Left kidney (tissue), 2 donors: ENCODE measurements around the gene DCLK1. TPM values are rescaled to one million over a fixed set of nuclear protein-coding genes. Genes with fewer than 3 reads are reported as not detected.

Experiments used
- DNase-seq: peaks from one replicate; pipeline ENCODE4 v3.0.0-alpha.2; 2013
- polyA plus RNA-seq: library from polyadenylated mRNA; unstranded; fragments of 120-200 nt; gene quantifications from one replicate; pipeline ENCODE4 v1.2.1, GENCODE V29; 2013; ENCODE audit not compliant: insufficient read length

The DCLK1 gene
- polyA plus RNA-seq, 1 donor, result 7.0 TPM

- DNase-seq, result no peak
Measured at GRCh38 chr13:35785576-35786303, 345.4 kb downstream of the DCLK1 start.

DNA sequence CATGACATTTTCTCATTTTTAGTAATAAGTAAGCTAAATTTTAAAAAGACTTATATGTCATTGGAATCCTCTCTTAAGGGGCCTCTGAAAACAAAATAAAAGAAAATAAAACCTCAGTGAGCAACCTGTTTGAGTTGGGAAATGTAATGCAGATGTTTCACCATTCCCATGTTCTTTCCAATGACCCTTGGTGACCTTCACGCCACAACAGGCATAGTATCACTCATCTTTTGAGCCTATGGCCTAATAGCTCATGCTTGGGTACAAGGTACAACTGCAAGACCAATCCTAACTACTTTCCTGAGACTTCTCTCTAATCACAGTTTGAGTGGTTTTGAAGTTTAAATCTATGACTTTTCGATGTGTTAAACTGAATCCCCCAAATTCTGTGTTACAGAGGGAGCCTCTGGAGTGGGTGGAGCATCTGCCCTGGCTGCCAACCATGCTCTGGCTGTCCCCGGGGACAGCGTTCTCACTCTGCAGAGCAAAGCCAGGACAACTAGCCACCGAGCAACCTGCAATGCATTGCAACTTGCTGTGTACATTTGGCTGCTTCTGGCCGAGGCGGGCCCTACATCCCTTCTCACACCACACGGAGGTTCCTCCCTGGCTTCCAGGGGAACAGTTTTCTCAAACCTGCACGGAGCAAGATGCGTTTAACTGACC, 346.8 kb downstream of the DCLK1 start:
- DNase-seq, result no peak

DNA sequence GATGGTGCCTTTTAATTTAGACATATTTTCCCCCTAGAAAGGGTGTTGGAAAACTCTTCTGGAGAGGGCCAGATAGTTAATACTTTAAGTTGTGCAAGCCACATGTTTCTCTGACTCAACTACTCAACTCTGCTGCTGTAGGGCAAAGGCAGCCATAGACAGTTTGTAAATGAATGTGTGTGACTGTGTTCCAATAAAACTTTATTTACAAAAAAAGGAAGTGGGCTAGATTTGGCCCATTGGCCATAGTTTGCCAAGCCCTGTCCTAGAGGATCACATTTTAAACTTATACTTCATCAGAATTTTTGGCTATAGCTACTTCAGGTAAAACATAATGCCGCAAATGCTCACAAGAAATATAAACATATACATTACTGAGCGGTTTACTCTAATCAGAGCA, 348.4 kb downstream of the DCLK1 start:
- DNase-seq, result no peak

- no peak for DNase-seq
Measured at GRCh38 chr13:35781036-35782000, 349.9 kb downstream of the DCLK1 start.

- no peak for DNase-seq
Measured at GRCh38 chr13:35780613-35781012, 350.6 kb downstream of the DCLK1 start.

DNA sequence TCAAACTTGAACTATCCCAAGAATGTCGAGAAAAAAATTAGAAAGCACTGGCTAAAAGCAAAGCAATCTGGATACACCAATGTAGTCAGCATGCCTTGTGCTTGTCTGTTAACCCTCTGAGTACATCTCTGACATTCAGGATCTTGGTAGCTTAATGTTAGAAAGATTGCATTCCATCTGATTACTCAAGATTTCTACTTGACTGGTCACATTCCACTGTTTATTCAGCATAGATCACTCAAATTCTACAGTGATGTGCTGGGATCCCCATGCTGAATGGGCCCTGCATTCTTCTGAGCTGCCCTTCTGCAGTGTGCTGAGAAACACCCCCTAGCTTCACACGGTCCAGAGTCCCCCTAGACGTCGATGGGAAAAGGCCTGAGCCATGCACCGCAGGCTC, 359.3 kb downstream of the DCLK1 start:
- DNase-seq, result no peak

DNA sequence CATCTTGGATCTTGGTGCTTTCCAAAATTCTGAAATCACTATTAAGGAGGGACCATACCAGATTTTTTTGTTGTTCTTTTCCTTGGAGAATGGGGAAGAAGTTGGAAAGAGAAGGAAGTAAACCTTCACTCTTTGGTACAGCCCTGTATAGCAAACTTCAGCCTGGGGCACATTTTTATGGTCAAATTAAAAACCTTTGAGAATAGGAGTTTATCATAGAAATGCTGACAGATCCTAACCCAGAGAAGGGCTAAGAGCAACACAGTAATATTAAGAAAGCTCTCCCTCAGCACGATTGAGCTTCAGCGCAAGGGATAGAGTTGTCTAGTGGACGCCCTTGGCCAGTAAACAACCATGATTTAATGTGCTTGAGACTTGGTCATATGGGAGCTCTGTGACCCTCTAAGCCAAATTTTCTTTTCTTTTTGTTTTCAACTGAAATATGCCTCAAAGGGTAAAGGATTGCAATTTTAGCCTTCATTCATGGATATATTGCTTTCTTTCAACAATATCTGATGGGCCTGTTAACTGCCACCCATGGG, 360.4 kb downstream of the DCLK1 start:
- DNase-seq, result no peak

GRCh38 chr13:35769812-35770211, 361.4 kb downstream of the DCLK1 start:
- no peak for DNase-seq

- DNase-seq, result no peak
Measured at GRCh38 chr13:35768551-35768950, 362.6 kb downstream of the DCLK1 start.

DNA sequence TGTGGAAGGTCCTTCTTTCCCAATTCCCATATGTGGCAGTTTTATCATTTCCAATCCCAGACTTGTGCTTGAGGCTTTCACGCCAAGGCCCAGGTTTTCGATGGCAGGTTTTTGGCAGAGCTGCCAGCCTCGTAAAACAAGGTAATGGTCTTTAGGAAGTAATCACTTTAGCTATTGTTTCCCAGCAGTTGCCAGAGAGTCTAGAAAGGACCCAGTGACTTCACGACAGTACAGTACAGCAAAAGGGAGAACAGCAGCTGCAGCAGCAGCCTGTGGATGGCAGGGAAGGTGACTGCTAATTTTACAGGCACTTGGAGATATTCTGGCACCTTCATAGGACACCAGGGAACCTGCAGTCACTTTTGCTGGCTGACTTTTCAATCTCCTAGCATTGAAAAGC, 363.1 kb downstream of the DCLK1 start:
- DNase-seq, result no peak

- DNase-seq, result no peak
Measured at GRCh38 chr13:35767256-35767976, 363.8 kb downstream of the DCLK1 start.

DNA sequence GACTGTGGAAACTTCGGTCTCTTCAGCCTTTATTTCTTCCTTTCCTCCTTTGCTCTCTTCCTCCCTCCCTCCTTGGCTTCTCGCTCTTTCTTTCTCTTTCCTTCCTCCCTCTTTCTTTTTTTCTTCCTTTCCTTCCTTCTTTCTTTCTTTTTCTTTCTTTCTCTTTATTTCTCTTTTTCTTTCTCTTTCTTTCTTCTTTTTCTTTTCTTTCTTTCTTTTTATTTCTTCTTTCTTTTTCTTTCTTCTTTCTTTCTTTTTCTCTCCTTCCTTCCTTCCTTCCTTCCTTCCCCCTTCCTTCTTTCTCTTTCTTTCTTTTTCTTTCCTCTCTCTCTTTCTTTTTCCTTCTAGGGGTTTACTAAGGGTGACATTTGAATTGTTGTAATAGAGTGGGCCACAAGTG, 364.5 kb downstream of the DCLK1 start:
- DNase-seq, result no peak

DNA sequence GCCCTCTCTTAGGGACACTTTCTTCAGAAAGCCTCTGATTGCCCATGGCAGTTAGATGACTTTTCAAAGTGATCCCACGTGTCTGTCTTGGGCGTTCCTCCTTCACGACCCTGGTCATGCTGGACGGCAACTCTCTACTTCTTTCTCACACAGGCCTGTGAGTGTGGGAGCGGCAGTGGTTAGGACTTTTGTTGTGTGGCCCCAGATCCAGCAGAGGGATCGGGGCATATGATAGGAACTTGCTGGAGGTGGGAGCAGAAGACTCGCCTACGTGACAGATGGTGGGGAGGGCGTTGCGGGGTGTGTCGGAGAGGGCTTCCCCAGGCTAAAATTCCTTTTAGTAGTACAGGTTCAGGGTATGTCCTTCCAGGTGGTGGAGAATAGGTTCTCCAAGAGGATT, 365.2 kb downstream of the DCLK1 start:
- no peak for DNase-seq

DNA sequence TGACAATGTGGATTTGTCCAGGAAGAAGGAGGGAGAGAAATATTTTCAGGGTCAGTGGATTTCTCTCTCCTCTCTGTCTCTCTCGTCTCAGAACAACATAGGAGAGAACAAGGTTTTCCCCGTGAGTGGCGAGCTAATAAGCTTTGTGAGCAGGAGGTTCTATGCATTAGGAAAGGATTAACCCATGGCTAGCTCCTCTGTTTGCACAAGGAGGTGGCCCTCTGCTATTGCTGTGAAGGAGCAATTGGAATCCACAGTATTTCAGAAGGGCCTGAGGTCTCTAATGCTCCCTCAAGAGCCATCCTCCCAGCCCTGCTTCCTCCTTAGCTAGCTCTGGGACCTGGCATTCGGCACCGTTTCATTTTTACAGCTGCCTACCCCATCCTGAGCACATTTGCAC, 365.8 kb downstream of the DCLK1 start:
- no peak for DNase-seq

DNA sequence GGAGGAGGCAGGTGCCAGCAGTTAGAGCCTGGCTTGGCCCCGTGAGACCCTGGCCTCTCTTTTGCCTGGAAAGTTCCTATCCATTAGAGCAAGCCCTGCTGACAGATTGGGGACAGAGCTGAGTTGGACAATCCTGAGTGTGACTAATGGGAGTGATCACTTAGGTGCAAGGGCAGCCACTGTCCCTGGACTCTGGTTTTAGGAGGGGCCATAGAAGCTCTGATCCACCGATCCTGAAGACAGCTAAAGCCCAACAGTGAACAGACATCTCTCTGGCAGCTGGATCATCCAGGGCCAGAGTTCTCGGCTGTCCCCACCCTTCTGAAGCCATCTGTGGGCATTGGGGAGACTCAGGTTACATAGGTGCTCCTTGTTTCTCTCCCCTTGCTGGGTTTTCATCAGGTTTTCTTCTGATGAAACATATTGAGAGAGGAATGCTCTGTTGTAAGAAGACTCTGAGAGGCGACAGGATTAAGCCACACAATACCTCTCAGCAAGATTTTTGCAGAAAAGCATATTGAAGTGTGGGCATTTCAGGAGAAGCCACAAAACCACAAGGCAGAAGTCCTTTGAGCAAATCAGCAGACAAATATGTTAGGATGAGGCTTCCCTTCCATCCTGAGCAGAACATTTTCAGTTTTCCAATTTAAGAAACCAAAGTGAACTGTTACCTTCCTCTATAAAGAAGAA, 366.7 kb downstream of the DCLK1 start:
- no peak for DNase-seq

DNA sequence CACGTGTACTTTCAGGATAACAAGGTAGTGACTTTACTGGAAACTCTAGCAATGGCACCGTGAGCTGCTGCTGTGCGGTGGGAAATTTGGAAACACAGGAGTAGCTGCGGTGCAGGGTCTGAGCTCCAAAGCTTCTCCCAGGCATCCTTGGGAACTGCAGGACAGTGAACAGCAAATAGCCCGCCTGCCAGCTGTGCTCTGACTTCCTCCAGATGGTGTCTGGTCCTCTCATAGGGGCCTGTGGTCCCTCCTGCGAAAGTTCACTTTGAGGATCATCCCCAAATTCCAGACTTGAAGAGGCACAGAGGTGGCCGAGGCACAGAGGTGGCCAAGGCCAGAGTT, 367.4 kb downstream of the DCLK1 start:
- DNase-seq, result no peak

- no peak for DNase-seq
Measured at GRCh38 chr13:35763060-35763781, 368.0 kb downstream of the DCLK1 start.

DNA sequence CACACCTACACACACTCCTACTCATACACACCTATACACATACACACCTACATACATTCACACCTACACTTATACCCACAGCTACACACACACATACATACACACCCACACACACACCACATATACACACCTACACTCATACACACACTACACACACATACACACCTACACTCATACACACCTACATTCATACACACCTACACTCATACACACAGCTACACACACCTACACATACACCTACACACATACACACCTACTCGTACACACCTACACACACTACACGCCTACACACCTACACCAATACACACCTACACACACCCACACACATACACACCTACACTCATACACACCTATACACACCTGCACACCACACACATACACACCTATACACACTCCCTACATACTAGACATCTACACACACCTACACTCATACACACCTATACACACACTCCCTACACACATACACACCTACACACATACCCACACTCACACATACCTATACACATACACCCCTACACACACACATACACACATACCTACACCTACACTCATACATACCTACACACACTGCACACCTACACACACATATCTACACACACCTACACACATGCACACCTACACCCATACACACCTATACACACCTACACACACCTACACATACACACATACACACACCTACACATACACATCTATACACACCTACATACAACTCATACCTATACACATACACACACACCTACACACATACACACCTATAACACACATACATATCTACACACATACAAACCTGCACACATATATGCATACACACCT, 369.5 kb downstream of the DCLK1 start:
- DNase-seq, result no peak

DNA sequence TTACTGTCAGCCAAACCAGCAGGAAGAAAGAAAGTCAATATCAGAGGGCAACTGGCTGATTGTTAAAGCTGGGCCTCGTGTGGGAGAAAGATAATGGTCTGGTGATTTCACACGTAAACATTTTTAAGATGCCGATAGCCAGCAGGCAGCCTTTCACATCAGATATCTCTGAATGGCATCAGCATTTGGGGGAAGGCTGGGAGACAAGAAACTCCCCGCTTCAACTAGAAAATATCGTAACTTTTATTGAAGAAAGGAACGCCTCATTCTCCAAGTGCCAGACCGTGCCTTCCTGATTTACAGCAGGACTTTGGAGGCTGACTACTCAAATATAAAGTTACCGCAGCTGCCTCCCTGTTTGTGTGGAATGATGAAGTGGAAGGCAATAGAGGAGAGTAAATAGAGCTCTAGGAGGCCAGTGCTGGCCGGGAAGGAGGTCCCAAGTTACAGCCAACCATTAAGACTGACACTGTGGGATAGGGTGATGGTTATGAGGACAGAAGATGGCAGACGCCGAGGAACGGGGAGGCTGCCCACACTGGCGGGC, 370.4 kb downstream of the DCLK1 start:
- peak; percentile 62 for DNase-seq
